Hematopoietic multipotent progenitor cell (in vitro differentiated cells): ENCODE results near the gene KLHL30. TPM values are rescaled to one million over a fixed set of nuclear protein-coding genes. Genes with fewer than 3 reads are reported as not detected.

Source experiments
- DNase-seq, 3 donors: peaks; one replicate each; pipeline ENCODE4 v3.0.0-alpha.2; 2011 to 2015; ENCODE audit warnings: low read depth in 2 of 3, low spot score in 2 of 3
- total RNA-seq: library from RNA; depleted of rRNA; stranded (reverse); fragments of >200 nt; gene quantifications from one replicate; pipeline ENCODE4 v1.2.3, GENCODE V29; 2012

KLHL30 gene
- total RNA-seq, 1 donor: not detected

DNA sequence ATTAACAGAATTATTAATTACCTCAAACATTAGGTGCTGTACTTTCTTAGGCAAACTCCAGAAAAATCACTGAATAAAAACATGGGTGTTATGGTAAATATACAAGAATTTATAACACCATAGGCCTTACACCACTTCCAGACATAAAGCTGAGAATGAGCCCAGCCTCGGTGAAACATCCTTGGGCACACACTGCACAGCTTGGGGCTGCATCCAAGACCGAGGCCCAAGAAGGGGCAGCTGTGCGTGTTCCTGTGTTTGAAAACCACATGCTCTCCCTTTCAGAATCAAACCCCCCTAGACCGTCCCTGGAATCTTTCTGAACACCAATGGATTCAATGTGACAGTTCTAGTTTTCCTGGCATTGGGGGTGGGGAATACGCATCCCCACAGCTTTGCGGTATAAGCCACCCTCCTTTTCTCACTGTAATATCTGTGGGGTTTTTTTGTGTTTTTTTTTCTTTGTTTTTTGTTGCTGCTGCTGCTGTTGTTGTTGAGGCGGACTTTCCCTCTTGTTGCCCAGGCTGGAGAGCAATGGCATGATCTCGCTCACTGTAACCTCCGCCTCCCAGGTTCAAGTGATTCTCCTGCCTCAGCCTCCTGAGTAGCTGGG lies 33.2 kb downstream of the KLHL30 start:
- no peak for DNase-seq

DNA sequence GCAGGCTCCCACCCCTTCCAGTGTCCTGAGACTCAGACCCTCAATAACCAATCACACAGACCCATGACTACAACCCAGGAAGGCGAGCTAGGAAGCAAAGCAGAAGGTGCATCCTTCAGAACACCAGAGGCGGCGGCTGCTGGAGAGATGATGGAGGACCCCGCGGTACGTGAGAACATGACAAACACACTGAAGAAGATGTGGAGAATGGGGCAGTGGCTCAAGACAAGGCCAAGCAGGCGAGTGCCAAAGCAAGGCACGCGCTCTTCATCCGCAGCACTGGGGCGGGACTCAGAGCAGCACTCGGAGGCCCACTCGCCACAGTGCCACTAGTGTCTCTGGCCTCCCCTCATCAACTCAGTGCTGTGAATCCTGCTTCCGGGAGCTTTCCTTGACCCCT lies 34.0 kb downstream of the KLHL30 start:
- DNase-seq: no peak

DNA sequence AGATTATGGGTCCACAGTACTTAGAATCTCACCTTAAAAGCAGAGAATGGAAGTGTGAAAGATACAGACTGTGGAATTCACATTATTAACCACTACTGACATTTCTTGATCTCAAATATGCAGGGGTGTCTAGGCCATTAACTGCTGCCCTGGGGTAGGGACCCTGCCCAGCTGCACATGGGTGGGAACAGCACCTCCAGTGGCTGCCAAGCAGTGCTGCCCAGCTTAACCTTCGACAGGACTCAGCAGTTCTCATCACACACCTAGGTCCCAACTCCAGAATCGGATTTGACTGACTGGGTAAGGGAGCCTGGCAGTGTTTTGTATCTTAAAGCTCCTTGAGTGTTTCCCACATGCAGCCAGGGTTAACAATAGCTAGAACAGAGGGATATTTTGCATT lies 35.2 kb downstream of the KLHL30 start:
- no peak for DNase-seq

DNA sequence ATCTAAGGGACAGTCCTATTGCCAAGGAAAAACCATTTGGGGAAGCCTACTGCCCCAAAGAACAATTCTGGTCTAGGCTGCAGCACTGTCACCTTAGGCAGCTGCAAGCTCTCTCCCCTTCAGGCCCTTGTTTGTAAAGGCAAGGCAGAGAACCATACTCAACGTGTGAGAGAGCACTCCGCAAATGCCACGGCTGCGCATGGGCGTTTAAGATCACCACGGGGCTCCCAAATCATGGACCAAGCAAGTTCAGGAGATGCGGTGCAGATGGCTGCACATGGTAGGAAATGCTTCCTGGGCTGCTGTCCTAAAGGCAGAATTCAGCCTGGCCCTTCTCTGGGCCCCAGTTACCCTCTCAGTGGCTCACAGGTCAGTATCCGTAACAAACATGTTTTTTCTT lies 35.8 kb downstream of the KLHL30 start:
- no peak for DNase-seq

DNA sequence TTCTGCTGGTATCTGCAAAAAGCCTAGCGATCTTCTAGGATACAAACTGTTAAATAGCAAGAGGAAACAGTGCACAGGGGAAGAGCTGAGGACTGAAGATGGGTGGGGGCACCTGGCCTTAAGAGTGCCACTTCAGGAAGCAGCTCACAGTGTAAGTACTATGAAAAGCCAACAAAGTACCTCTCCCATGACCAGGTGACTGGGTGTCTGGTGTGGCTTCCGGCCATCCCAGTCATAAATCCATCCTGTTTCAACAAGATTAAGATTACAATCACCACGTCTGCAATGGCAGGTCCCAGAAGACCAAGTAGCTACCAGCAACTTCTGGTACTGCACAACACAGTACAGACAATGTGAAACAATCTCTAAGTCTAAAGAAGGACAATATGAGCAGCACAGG lies 36.2 kb downstream of the KLHL30 start:
- DNase-seq: no peak

DNA sequence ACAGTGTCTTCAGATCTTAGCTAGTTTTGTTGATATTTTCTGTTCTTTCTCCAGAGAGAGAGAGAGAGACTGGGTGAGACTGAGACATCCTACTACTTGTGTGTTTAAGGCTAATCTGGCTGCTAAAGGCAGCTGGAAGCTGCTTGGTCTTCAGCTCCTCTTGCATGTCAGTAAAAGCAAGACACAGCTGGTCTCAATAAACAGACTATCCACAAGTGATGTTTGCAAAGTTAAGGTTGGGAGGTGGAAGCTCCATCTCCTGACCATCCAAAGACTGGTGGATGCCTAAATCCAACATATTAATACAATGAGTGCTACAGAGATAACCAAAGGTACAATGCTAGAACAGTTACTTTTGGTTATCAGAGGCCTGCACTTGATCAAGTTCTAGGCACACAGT lies 38.1 kb downstream of the KLHL30 start:
- DNase-seq: no peak

DNA sequence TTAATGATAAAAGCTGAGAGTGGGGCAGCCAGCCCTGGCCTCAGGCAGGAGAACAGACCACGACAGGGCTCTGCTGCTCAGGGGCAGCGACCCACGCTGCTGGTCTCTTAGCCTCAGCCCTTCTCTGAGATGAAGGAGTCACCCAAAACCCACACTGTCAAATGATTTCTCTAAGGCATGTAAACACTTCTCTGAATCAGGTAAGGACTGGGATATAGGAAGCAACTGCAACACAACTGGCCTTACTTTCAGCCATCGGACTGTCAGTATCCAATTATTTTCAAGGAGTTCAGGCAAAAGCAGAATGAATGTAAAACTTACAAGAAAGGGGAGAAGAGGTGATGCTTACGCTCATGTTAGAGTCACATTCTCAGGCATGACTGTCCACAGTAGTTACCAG lies 42.1 kb downstream of the KLHL30 start:
- no peak for DNase-seq

DNA sequence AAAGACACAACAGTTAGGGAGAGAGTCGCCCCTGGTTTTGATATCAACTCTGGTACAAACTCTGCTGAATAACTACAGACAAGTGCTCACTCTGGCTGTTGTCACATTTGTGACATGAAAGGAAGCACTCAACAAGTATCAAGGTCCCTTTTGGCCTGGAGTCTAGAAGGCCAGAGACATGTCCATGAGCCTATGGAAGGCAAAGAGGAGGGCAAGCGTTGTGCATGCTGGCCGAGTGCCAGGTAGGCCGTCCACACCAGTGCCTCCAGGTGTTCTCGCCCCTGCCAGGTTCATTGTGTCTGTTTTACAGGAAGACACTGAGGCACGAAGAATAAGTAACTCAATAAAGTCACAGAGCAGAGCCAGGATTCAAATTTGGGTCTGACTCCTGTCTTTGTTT lies 43.9 kb downstream of the KLHL30 start:
- no peak for DNase-seq

DNA sequence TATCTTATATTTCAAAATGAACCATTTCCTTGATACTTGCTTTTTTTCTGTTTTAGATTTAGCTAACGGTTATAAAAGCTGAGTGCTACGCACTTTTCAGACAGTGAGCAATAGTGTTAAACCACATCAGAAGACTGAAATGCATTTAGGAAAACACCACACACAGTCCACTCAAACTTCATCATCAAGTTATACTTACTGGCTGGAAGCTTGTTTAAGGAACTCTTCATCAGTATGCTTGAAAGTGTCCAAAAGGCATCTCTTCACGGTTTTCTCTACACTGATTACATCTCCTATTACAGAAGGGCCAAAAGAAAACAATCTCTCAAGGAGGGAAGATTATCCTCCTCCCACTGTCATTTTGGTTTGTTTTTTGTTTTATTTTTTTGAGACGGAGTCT lies 45.4 kb downstream of the KLHL30 start:
- DNase-seq: no peak

DNA sequence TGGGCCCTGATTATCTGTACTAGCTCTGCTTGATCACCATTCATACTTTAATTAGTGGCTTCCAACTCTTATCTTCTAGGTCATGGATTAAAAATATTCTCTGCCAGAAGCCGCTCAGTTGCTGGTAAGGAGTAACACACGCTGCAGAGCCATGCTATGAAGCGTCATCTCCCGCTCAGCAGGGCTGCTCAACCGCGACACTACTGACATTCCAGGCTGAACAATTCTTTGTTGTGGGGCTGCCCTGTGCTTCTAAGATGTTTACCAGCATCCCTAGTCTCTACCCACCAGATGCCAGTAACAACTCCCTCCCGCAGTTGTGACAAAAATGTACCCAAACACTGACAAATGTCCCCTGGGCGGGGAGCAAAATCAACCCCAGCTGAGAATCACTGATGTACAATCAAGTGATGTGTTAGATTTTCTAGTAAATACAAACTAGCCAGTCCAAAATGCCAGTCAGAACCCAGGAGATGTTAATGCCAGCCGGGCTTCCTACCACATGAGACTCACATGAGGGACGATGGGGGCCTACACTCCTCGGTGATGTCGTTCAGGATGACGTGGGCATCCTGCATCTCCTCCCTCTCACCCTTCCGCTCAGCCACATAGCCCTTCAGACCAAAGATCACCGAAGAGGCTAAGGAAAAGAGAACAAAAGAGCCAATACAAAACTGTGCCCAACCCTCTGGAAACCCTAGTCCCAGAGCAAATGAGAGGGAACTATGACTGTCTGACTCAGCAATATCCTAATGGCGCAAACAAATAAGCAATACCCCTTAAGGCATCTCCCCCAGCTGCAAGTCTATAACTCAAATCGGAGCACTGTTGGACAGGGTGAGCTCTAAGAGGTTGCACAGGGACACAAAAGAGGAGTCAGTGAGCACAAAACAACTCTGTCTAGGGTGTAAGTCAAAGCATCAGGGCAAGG lies 49.4 kb downstream of the KLHL30 start:
- DNase-seq: no peak

DNA sequence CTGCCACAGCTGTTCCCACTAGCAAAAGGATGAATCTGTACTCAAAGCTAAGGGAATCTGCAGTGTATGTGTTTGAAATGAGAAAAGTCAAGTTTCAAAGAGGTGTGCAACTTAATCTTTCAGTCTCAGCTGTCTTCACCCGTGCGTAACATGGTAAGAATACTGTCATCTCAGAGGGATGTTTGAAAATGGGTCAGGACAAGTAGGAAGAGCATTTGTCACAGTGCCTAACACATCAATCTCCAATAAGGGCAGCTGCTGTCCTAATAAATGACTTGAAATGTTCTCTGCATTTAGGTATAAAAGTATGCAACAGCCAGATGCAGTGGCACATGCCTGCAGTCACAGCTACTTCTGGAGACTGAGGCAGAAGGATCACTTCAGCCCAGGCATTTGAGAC lies 52.0 kb downstream of the KLHL30 start:
- DNase-seq: no peak

Other genes with a start within 250 kb of the KLHL30 start
- 28.5 TPM for gene UBE2F, start 171.7 kb upstream of the KLHL30 start, total RNA-seq
- gene SCLY, start 77.7 kb upstream of the KLHL30 start, total RNA-seq: 13.2 TPM
- 1.1 TPM for gene ESPNL, start 38.3 kb upstream of the KLHL30 start, total RNA-seq
- gene ERFE, start 20.3 kb downstream of the KLHL30 start, total RNA-seq: 0.27 TPM
- gene ILKAP, start 65.0 kb downstream of the KLHL30 start, total RNA-seq: 19.4 TPM
- gene HES6, start 101.4 kb downstream of the KLHL30 start, total RNA-seq: 3.5 TPM
- gene PER2, start 149.9 kb downstream of the KLHL30 start, total RNA-seq: 19.9 TPM
- 4.8 TPM for gene TRAF3IP1, start 181.8 kb downstream of the KLHL30 start, total RNA-seq